Astrocyte (in vitro differentiated cells and primary cell): ENCODE results near the gene PRRX2.
A peak's percentile ranks its signal among the peaks of the same experiment; 100 is the strongest.

Source experiments
- EZH2 ChIP-seq: IDR thresholded peaks from 2 replicates; pipeline ENCODE4 v1.6.1; 2012; ENCODE audit warnings: mild to moderate bottlenecking, low read length, inconsistent platforms; ENCODE audit not compliant: insufficient read depth
- TF ChIP-seq, protein P1 (sequence below): IDR thresholded peaks from 2 replicates; pipeline ENCODE4 v1.5.1; 2011; ENCODE audit warnings: low read depth, mild to moderate bottlenecking, inconsistent platforms, low read length, moderate library complexity; ENCODE audit not compliant: insufficient read depth

DNA sequence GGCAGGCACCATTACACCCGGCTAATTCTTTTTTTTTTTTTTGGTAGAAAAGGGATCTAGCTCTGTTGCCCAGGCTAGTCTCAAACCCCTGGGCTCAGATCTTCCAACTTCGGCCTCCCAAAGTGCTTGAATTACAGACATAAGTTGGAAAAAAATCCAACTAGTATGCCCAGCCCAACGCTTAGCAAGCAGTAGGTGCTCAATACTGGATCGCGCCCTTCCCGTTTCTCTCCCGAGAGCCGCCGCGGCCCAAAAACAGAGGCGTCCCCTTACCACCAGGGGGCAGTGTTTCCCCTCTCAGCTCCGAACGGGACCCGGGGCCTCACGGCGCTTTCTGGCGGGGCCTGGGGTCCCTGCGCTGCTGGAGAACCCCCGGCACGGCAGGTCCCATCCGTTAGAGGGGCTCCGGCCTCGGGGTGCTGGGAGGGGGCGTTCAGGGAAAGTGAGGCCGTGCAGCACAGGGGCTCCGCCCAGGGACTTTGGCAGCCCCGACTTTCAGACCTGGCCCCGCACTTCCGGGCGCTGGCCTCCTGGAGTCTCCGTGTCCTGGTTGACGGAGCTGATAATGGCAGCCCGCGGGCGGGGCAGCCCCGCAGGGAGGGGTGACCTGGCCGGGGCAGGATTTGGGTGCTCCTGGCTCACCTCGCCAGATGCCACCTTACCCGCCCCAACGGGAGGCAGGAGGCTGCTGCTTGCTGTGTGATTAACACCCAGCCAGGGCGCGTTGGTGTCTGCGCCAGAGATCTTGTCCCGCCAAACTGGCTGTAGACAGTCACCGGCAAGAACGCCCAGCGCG, 72.2 kb downstream of the PRRX2 start:
- TF ChIP-seq, protein P1, sequence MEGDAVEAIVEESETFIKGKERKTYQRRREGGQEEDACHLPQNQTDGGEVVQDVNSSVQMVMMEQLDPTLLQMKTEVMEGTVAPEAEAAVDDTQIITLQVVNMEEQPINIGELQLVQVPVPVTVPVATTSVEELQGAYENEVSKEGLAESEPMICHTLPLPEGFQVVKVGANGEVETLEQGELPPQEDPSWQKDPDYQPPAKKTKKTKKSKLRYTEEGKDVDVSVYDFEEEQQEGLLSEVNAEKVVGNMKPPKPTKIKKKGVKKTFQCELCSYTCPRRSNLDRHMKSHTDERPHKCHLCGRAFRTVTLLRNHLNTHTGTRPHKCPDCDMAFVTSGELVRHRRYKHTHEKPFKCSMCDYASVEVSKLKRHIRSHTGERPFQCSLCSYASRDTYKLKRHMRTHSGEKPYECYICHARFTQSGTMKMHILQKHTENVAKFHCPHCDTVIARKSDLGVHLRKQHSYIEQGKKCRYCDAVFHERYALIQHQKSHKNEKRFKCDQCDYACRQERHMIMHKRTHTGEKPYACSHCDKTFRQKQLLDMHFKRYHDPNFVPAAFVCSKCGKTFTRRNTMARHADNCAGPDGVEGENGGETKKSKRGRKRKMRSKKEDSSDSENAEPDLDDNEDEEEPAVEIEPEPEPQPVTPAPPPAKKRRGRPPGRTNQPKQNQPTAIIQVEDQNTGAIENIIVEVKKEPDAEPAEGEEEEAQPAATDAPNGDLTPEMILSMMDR = peak; percentile 56
- TF ChIP-seq EZH2 = no peak
